IPS DF 6.9 (cell line): ENCODE results near the gene MKX.

Source experiments
- DNase-seq: peaks from one replicate; pipeline ENCODE4 v3.0.0-alpha.2; 2013; ENCODE audit warnings: low read depth, low spot score
- H3K27ac ChIP-seq: one replicate; pipeline ENCODE4 v1.5.1; 2013; ENCODE audit warnings: low read length, control low read depth
- H3K27me3 ChIP-seq: 2 replicates; pipeline ENCODE4 v1.6.1; 2013; ENCODE audit warnings: mild to moderate bottlenecking, low read length; ENCODE audit not compliant: control insufficient read depth, insufficient read depth
- H3K36me3 ChIP-seq: 2 replicates; pipeline ENCODE4 v1.6.1; 2013; ENCODE audit warnings: low read length; ENCODE audit not compliant: control insufficient read depth, insufficient read depth
- H3K4me1 ChIP-seq: 2 replicates; pipeline ENCODE4 v1.6.1; 2013; ENCODE audit warnings: low read length; ENCODE audit not compliant: control insufficient read depth, insufficient read depth
- H3K4me3 ChIP-seq: 2 replicates; pipeline ENCODE4 v1.5.1; 2013; ENCODE audit warnings: mild to moderate bottlenecking, low read length
- H3K9me3 ChIP-seq: 2 replicates; pipeline ENCODE4 v1.6.1; 2013; ENCODE audit warnings: low read length, inconsistent platforms; ENCODE audit not compliant: control insufficient read depth, insufficient read depth
- WGBS: extraction: QIAGEN DNeasy Blood & Tissue Kit; methylation state at CpG from one replicate; pipeline ENCODE4 v1.1.7; 2013; ENCODE audit warnings: mixed read lengths, missing lambda C conversion rate; ENCODE audit not compliant: insufficient read length, insufficient coverage; 5-methylcytosine and 5-hydroxymethylcytosine counted together

The MKX gene

DNA sequence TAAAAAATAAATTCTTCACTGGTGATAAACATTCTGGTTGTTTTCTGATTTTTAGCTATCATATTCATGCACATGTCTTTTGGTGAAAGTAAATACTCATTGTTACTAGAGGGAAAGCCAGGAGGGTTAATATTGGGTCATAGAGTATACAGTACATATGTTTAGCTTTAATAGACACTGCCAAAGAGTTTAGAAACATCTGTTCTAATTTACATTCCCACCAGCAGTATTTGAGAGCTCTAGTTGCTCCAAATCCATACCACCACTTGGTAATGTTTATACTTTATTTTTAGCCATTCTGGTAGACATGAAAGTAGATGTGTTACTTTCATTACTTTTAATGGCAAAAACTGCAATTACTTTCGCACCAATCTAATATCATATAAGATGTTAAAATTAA is 108.8 kb downstream of the MKX start:
- H3K4me1 ChIP-seq, result no peaks in the 10 kb centered on the region
- DNase-seq, result no peak
- H3K27me3 ChIP-seq, result no peaks in the 10 kb centered on the region
- no peaks in the 10 kb centered on the region for H3K36me3 ChIP-seq
- no peaks in the 10 kb centered on the region for H3K9me3 ChIP-seq
- no peak overlapping the region for H3K4me3 ChIP-seq
- WGBS, result no CpG with 5 or more reads among the region's 1 CpG
- H3K27ac ChIP-seq, result no peak overlapping the region

DNA sequence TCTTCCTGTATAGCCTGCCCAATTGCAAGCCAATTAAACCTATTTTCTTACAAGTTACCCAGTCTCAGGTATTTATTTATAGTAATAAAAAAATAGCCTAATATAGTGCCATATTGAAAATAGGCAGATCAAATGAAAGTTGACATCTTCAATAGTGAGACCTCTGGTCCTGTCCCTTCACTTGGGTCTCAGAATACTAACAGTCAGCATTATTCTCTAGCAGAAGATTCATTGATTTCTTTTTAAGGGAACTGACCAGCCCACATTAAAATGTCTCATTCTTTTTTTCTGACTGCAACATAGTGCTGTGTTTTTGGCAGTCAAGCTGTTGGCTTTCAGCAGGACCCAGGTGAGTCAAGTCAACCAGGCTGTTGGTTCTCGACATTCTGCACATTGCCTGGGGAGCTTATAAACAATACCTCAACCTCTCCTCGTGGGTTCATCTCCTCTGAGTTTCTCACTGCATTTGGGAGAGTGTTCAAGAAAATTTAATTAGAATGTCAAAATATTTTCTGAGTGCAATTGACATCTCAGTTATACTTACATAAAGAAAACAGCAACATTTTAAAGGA is 109.8 kb downstream of the MKX start:
- no CpG with 5 or more reads among the region's 2 CpGs for WGBS
- Histone ChIP-seq H3K4me1 (no peaks in the 10 kb centered on the region), H3K27ac (no peak overlapping the region), H3K9me3 (no peaks in the 10 kb centered on the region), H3K4me3 (no peak overlapping the region), H3K27me3 (no peaks in the 10 kb centered on the region), H3K36me3 (no peaks in the 10 kb centered on the region)
- DNase-seq, result no peak

DNA sequence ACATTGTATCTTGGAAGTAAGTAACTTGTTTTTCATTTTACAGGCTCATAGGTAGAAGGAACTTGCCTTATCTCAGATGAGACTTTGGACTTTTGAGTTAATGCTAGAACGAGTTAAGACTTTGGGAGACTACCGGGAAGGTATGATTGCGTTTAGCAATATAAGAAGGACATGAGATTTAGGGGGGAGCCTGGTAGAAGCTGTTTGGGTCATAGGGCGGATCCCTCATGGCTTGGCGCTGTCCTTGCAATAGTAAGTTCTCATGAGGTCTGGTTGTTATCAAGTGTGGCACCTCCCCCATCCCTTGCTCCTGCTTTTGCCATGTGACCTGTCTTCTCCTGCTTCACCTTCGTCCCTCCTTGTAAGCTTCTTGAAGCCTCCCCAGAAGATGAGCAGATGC is 110.3 kb downstream of the MKX start:
- WGBS, result no CpG with 5 or more reads among the region's 6 CpGs

DNA sequence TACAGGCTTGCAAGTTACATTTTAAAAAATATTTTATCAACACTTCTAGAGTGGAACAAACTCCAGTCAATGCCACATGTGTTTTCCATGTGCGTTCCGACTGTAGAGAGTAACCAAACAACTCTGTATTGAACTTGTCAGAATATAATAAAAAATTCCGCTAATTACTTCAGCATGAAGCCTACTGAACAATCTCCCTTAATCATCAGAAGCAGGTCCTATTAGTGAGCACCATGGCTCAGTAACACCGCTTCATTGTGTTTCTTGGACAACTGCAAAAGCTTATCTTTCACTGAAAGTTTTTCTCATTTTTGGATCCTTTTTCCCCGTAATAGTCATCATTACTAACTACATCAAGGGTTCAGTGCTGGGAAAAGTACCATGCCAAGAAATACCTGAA is 117.0 kb downstream of the MKX start:
- Histone ChIP-seq H3K27me3 (no peaks in the 10 kb centered on the region), H3K9me3 (no peaks in the 10 kb centered on the region), H3K4me3 (no peak overlapping the region), H3K36me3 (no peaks in the 10 kb centered on the region), H3K27ac (no peak overlapping the region), H3K4me1 (peaks cover 5% of the 10 kb centered on the region)
- no CpG with 5 or more reads among the region's 5 CpGs for WGBS
- DNase-seq, result no peak

More for the DNA sequence above, 110.3 kb downstream of the MKX start:
- H3K4me1 ChIP-seq, result no peaks in the 10 kb centered on the region
- H3K27ac ChIP-seq, result no peak overlapping the region
- no peaks in the 10 kb centered on the region for H3K36me3 ChIP-seq
- H3K27me3 ChIP-seq, result no peaks in the 10 kb centered on the region
- no peak for DNase-seq
- H3K4me3 ChIP-seq, result no peak overlapping the region
- no peaks in the 10 kb centered on the region for H3K9me3 ChIP-seq

DNA sequence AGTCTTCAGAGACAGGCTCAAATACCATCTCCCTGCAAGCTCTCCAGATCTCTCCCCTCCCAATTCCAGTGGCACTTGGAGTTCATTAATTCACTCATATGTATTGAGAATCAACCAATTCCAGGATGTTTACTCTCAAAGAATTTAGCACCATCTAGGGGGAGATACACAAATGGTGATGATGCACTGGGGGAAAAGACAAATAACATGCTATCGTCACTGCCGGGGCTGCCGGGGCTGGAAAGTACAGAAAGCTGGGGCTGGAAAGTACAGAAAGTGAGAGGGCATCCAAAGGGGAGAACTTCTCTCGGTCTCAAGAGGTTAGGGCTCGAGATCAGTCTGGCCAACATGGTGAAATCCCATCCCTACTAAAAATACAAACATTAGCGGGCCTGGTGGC is 118.7 kb downstream of the MKX start:
- DNase-seq, result no peak
- no peak overlapping the region for H3K27ac ChIP-seq
- WGBS, result no CpG with 5 or more reads among the region's 6 CpGs
- no peak overlapping the region for H3K4me3 ChIP-seq
- peaks cover 5% of the 10 kb centered on the region for H3K4me1 ChIP-seq
- H3K36me3 ChIP-seq, result no peaks in the 10 kb centered on the region
- H3K9me3 ChIP-seq, result no peaks in the 10 kb centered on the region
- H3K27me3 ChIP-seq, result no peaks in the 10 kb centered on the region

DNA sequence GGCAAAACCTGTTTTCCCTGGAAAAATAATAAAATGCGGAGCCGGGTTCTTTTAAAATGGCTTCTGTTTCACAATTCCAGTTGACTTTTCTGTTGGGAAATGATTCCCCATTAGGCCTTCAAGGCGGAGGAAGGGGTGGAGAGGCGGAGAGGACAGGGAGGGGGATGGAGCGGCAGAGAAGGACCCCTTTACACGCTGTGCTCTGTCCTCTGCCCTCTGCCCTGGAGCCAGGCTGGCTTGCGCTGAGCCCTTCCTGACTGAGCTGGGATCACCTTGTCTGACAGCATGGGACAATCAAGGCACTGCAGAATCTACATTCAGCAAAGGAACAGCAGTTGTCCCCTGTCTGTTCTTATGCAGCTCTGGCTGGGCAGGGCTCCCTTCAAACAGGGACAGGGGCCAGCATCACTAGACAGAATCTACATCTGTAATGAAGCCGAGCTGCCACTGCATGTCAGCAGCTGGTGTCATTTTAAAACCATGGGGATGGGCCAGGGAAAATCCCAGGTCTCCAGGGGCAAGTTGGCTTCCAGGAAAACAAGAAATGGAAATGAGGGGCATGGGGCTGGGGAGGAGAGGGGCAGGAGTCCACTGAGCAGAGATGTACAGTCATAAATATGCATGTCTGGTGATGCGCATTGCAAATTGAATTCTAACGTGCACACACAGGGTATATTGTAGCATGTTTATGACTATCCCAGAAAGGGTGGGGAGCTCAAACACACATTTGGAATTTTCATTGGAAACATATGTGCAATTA is 120.0 kb downstream of the MKX start:
- WGBS, result no CpG with 5 or more reads among the region's 10 CpGs

DNA sequence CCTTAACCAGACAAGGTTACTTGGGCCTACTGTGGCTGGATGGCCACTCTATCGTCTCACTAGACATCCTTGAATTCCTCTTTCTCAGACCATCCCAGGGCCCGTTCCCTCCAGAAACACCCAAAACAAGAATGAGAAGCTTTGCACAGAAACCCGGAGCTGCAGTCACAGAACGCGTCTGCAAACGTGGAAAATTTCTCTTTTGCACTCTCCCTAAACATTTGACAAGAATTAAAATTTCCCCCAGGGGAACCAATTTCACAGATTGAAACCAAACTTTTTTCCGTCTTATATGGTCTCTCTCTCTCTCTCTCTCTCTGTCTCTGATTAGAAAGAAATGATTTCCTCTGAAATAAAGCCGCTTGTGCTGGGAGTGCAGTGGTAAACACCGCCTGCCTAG is 120.7 kb downstream of the MKX start:
- Histone ChIP-seq H3K9me3 (no peaks in the 10 kb centered on the region), H3K4me1 (peaks cover 5% of the 10 kb centered on the region; the same call in 1 of the 2 replicates), H3K4me3 (no peak overlapping the region; the same call in 1 of the 2 replicates), H3K27ac (no peak overlapping the region), H3K36me3 (no peaks in the 10 kb centered on the region), H3K27me3 (no peaks in the 10 kb centered on the region)
- WGBS, result no CpG with 5 or more reads among the region's 9 CpGs
- no peak for DNase-seq

More for the DNA sequence above, 120.0 kb downstream of the MKX start:
- no peaks in the 10 kb centered on the region for H3K27me3 ChIP-seq
- H3K4me1 ChIP-seq, result peaks cover 5% of the 10 kb centered on the region
- no peak for DNase-seq
- no peaks in the 10 kb centered on the region for H3K9me3 ChIP-seq
- no peak overlapping the region for H3K27ac ChIP-seq
- H3K36me3 ChIP-seq, result no peaks in the 10 kb centered on the region
- no peak overlapping the region; the same call in 1 of the 2 replicates for H3K4me3 ChIP-seq
